Loucy (cell line): ENCODE results near the gene PCSK4.

ENCODE experiments used
- H2AFZ ChIP-seq: fragments of 200-600 bp; sonication (generic); 2 replicates; pipeline ENCODE4 v1.6.0; 2016; ENCODE audit warnings: antibody characterized with exemption, mild to moderate bottlenecking, low read length, moderate library complexity
- H3F3A ChIP-seq: fragments of 200-600 bp; 2 replicates; pipeline ENCODE4 v1.6.0; 2016; ENCODE audit warnings: antibody characterized with exemption, low read depth, mild to moderate bottlenecking
- H3K27me3 ChIP-seq: fragments of 200-600 bp; sonication (generic); 2 replicates; pipeline ENCODE4 v1.6.1; 2014; ENCODE audit warnings: low read length, mild to moderate bottlenecking; ENCODE audit not compliant: insufficient read depth, poor library complexity, severe bottlenecking
- H3K36me3 ChIP-seq: fragments of 200-600 bp; sonication (generic); 2 replicates; pipeline ENCODE4 v1.6.1; 2016; ENCODE audit warnings: low read length; ENCODE audit not compliant: insufficient read depth
- H3K4me1 ChIP-seq: fragments of 200-600 bp; sonication (generic); 2 replicates; pipeline ENCODE4 v1.5.1; 2014; ENCODE audit warnings: low read length, mild to moderate bottlenecking; ENCODE audit not compliant: insufficient read depth, poor library complexity, severe bottlenecking
- H3K4me2 ChIP-seq: fragments of 200-600 bp; sonication (generic); 2 replicates; pipeline ENCODE4 v1.6.0; 2014; ENCODE audit warnings: antibody characterized with exemption, low read length, low read depth, mild to moderate bottlenecking; ENCODE audit not compliant: poor library complexity, severe bottlenecking
- H3K4me3 ChIP-seq: fragments of 200-600 bp; sonication (generic); 2 replicates; pipeline ENCODE4 v1.5.1; 2014; ENCODE audit warnings: low read length, mild to moderate bottlenecking, mixed read lengths; ENCODE audit not compliant: poor library complexity, severe bottlenecking
- H3K79me2 ChIP-seq: fragments of 200-600 bp; sonication (generic); 2 replicates; pipeline ENCODE4 v1.6.1; 2014; ENCODE audit warnings: low read length; ENCODE audit not compliant: insufficient read depth
- H3K9ac ChIP-seq: fragments of 200-600 bp; sonication (generic); 2 replicates; pipeline ENCODE4 v1.6.0; 2014; ENCODE audit warnings: mild to moderate bottlenecking, low read depth, low read length, moderate library complexity; ENCODE audit not compliant: poor library complexity, severe bottlenecking
- H3K9me2 ChIP-seq: fragments of 200-600 bp; sonication (generic); replicated peaks from 2 replicates; pipeline ENCODE4 v1.6.1; 2016; ENCODE audit warnings: low read depth, low read length, mixed read lengths
- H3K9me3 ChIP-seq: fragments of 200-600 bp; sonication (generic); 2 replicates; pipeline ENCODE4 v1.6.1; 2014; ENCODE audit warnings: mild to moderate bottlenecking, antibody characterized with exemption, low read length, low read depth; ENCODE audit not compliant: insufficient read depth
- H4K20me1 ChIP-seq: fragments of 200-600 bp; sonication (generic); 2 replicates; pipeline ENCODE4 v1.6.0; 2014; ENCODE audit warnings: antibody characterized with exemption, low read length, mild to moderate bottlenecking; ENCODE audit not compliant: insufficient read depth, poor library complexity, severe bottlenecking
- EZH2phosphoT487 ChIP-seq: fragments of 200-600 bp; IDR thresholded peaks from 2 replicates; pipeline ENCODE4 v1.6.1; 2018; ENCODE audit warnings: antibody characterized with exemption, mild to moderate bottlenecking, moderate library complexity, borderline replicate concordance
- TF ChIP-seq, protein P1 (sequence below): fragments of 200-600 bp; sonication (generic); conservative IDR thresholded peaks from 2 replicates; pipeline ENCODE4 v1.5.1; 2014; ENCODE audit warnings: mild to moderate bottlenecking, antibody characterized with exemption, low read length

Gene PCSK4

DNA sequence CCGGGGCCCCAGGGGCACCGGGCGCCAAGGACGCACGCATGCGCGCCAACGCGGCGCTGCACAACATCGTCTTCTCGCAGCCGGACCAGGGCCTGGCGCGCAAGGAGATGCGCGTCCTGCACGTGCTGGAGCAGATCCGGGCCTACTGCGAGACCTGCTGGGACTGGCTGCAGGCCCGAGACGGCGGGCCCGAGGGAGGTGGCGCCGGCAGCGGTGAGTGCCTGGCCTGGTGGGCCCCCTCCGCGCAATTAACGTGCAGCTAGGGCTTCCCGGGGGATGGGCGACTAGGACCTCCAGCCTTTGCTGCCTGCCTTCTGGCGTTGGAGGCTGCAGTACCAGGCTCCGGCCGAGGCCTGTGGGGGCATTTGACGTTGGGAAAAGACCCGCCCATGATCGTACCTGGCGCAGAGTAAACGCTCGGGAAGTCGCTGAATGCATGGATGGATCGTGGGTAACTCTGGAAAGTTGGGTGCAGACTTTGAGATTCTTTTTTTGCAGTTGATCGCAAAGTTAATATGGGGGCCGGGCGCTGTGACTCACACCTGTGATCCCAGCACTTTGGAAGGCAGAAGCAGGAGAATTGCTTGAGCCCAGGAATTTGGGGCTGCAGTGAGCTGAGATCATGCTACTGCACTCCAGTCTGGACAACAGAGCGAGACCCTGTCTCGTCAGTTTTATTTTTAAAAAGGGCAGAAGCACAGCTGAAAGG, 33.0 kb downstream of the PCSK4 start:
- TF ChIP-seq, protein P1, sequence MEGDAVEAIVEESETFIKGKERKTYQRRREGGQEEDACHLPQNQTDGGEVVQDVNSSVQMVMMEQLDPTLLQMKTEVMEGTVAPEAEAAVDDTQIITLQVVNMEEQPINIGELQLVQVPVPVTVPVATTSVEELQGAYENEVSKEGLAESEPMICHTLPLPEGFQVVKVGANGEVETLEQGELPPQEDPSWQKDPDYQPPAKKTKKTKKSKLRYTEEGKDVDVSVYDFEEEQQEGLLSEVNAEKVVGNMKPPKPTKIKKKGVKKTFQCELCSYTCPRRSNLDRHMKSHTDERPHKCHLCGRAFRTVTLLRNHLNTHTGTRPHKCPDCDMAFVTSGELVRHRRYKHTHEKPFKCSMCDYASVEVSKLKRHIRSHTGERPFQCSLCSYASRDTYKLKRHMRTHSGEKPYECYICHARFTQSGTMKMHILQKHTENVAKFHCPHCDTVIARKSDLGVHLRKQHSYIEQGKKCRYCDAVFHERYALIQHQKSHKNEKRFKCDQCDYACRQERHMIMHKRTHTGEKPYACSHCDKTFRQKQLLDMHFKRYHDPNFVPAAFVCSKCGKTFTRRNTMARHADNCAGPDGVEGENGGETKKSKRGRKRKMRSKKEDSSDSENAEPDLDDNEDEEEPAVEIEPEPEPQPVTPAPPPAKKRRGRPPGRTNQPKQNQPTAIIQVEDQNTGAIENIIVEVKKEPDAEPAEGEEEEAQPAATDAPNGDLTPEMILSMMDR, result no peak
- TF ChIP-seq EZH2phosphoT487, result no peak
- H3K9me2 ChIP-seq, result no peaks in the 10 kb centered on the region
- no peak overlapping the region for H2AFZ ChIP-seq
- H3F3A ChIP-seq, result no peaks in the 10 kb centered on the region
- H3K27me3 ChIP-seq, result no peaks in the 10 kb centered on the region
- no peaks in the 10 kb centered on the region for H3K9me3 ChIP-seq
- no peaks in the 10 kb centered on the region for H4K20me1 ChIP-seq
- no peak overlapping the region for H3K4me2 ChIP-seq
- H3K9ac ChIP-seq, result no peak overlapping the region
- no peaks in the 10 kb centered on the region for H3K79me2 ChIP-seq
- no peak overlapping the region for H3K4me3 ChIP-seq
- H3K4me1 ChIP-seq, result peaks cover 8% of the 10 kb centered on the region
- H3K36me3 ChIP-seq, result no peaks in the 10 kb centered on the region

DNA sequence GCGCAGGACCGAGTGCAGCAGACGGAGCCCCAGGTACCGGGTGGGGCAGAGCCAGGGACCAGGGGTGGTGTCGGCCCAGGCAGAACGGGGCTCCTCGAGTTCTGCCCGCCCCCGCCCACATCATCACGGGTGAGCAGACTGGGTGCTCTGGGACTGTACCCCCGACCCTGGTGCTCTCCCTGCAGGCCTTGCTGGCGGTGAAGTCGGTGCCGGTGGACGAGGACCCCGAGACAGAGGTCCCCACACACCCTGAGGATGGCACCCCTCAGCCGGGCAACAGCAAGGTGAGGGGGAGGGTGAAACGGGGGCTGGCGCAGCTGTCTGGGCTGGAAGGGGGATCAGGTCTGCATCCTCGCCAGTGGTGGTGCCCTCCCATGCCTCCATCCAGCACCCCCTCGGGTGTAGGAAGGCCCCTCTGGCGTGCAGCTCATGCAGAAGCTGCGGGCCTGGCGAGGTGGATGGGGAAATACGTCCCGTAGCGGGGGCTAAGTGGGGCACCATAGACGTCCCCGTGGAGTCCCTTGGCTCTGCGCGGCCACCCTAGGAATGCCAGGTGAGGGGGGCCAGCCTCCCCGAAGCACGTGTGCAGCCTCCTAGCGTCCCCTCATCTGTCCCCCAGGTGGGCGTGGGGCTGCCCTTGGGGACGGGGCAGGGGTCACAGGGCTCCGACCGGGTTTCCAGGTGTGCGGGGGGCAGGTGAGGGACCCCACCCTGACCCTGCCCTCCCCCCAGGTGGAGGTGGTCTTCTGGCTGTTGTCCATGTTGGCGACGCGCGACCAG, 33.8 kb downstream of the PCSK4 start:
- no peak for TF ChIP-seq EZH2phosphoT487
- TF ChIP-seq, protein P1, result no peak
- no peak overlapping the region for H2AFZ ChIP-seq
- no peaks in the 10 kb centered on the region for H3K27me3 ChIP-seq
- no peak overlapping the region for H3K4me3 ChIP-seq
- no peaks in the 10 kb centered on the region for H3K9me3 ChIP-seq
- no peak overlapping the region for H3K9ac ChIP-seq
- peaks cover 8% of the 10 kb centered on the region for H3K4me1 ChIP-seq
- H4K20me1 ChIP-seq, result no peaks in the 10 kb centered on the region
- H3F3A ChIP-seq, result no peaks in the 10 kb centered on the region
- H3K79me2 ChIP-seq, result no peaks in the 10 kb centered on the region
- H3K4me2 ChIP-seq, result no peak overlapping the region
- H3K36me3 ChIP-seq, result no peaks in the 10 kb centered on the region
- no peaks in the 10 kb centered on the region for H3K9me2 ChIP-seq

DNA sequence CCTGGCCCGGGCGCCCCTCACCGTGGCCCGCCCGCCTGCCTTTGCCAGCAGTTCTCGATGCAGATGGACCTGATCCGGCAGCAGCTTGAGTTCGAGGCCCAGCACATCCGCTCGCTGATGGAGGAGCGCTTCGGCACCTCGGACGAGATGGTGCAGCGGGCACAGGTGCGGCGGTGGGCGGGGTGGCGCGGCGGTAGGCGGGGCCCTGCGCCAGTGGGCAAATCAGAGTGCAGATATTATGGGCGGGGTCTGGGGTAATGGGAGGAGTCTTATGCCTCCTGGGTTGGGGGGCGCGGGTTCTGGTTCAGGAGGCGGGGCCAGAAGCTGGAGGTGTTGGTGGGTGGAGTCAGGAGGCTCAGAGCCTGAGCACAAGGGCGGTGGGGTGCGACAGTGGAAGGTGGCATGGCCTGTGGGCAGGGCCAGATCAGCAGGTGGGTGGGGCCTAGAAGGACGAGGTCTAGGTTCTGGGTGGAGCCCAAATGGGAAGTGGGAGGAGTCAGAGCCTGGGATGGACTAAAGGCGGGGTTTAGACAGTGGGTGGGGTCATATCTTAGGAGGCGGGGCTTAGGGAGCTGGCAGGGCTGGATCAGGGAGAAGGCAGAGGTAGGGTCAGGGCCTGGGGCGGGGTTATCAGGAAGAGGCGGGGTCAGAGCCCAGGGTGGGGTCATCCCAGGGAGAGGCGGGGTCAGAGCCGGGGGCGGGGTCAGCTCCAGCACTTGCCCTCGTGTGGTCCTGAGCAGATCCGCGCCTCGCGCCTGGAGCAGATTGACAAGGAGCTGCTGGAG, 34.6 kb downstream of the PCSK4 start:
- H3K9me3 ChIP-seq, result no peaks in the 10 kb centered on the region
- TF ChIP-seq, protein P1, result no peak
- no peak for TF ChIP-seq EZH2phosphoT487
- peak overlapping the region; percentile 55 for H3K4me2 ChIP-seq
- no peaks in the 10 kb centered on the region for H4K20me1 ChIP-seq
- H3K79me2 ChIP-seq, result no peaks in the 10 kb centered on the region
- no peaks in the 10 kb centered on the region for H3K27me3 ChIP-seq
- no peak overlapping the region for H2AFZ ChIP-seq
- H3K36me3 ChIP-seq, result no peaks in the 10 kb centered on the region
- no peaks in the 10 kb centered on the region for H3K9me2 ChIP-seq
- peaks cover 8% of the 10 kb centered on the region for H3K4me1 ChIP-seq
- H3F3A ChIP-seq, result no peaks in the 10 kb centered on the region
- peak overlapping the region; percentile 24 for H3K4me3 ChIP-seq
- no peak overlapping the region for H3K9ac ChIP-seq
